NCI-H69 (cell line): ENCODE data around the gene MYH10.

ENCODE experiments used
- DNase-seq: peaks from one replicate; lab custom pipeline; 2025; lab: John Stamatoyannopoulos, UW

The MYH10 gene

DNA sequence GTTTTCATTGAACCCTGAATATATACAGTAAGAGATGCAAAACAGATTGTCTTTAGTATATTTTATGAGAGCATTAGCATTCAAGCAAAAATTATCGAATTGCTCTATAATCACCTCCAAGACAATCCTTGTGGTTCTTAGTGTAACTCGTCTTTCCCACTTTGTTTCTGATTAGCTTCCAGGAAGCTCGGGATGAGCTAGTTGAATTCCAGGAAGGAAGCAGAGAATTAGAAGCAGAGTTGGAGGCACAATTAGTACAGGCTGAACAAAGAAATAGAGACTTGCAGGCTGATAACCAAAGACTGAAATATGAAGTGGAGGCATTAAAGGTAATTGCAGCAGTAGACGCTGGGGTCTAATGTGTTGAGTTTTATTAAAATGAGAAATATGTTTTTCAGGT is 185.0 kb downstream of the MYH10 start:
- no peak for DNase-seq

DNA sequence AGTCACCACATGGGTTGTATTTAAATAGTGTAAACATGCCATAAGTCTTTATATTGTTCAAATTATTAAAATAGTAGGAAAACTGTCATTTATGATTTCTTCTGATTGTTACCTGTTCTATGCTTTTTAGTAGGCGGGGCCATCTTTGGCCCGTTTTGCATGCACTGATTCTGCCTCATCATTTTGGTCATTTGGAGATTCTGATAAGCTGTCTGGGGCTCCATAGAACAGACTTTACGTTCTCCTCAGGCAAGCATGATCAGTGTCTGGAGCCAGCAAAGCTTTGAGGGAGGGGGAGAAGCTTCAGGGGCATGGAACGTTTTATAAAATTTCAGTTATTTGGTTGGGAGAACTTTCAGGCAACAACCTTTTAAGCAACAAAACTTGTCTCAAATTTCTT is 186.0 kb downstream of the MYH10 start:
- DNase-seq: no peak

DNA sequence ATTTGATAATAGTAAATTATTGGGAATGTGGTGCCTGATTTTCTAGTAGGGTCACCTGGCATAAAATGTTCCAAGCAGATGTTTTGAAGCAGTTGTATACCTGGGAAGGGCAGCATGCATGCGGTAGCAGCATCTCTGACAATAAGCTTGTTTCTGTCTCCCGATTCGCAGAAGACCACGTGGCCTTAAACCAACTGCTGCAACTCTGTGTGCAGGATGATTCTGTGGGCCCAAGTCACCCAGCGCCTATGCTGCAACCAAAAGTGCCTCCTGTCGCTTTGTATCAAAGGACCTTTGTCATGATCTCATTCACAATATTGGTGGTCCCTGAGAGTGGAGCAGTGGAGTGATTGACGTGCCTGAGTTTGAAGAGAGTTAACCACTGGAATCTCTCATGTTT is 186.8 kb downstream of the MYH10 start:
- no peak for DNase-seq

DNA sequence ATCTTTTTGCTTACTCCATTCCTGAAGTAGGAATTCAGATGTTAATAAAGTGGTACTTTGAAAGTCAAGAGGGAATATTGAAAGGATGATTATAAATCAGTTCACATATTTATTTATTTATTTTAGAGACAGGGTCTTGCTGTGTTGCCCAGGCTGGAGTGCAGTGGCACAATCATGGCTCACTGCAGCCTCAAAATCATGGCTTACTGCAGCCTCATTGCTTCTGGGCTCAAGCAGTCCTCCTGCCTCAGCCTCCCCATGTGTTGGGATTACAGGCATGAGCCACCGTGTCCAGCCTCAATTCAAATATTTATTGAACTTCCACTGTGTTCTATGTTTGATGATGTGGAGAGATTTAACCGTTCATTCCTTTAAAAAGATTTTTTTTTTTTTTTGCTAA is 188.2 kb downstream of the MYH10 start:
- no peak for DNase-seq

DNA sequence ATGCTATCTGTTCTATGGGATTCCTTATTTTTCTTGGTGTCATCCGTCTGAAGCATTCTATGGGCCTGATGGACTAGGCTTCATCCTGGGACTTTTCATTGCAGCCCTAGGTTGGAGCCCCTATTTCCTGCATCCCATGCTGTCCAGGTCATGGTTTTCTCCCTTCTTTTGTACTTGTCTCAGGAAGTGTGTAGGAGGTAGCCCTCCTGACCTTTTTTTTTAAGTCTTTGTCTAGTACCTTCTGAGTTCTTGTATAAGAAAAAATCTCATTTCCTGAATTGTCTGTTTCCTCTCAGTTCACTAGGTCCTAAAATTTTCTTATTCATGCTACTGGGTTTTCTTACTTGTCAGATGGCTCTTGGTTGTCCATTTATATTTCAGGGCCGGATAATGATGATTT is 188.8 kb downstream of the MYH10 start:
- DNase-seq: no peak

DNA sequence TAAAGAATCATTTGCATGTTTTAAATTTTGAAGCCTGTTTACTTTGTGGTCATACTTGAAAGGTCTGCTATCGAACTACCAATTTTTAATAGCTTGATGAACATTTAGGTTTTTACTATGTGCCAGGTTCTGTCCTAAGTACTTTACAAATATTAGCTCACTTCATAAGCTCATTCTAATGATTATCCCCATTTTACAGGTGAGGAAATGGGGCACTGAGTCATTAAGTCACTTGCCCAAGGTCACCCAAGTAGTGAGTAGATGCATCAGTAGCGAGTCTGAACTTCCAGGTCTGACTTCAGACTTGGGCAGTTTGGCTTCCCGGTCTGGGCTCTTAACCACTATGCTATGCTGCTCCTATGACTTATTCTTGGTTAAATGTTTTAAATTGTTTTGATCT is 190.8 kb downstream of the MYH10 start:
- no peak for DNase-seq

DNA sequence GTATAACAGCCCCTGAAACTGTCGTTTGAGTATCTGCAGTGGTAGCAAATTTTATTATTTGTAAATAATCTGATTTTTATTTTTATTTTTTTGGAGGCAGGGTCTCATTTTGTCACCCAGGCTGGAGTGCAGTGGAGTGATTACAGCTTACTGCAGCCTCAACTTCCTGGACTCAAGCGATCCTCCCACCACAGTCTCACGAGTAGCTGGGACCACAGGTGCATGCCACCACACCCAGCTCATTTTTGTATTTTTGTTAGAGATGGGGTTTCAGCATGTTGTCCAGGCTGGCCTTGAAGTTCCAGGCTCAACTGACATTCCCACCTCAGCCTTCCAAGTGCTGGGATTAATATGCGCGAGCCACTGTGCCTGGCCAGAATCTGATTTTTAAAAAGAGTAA is 192.1 kb downstream of the MYH10 start:
- DNase-seq: no peak

DNA sequence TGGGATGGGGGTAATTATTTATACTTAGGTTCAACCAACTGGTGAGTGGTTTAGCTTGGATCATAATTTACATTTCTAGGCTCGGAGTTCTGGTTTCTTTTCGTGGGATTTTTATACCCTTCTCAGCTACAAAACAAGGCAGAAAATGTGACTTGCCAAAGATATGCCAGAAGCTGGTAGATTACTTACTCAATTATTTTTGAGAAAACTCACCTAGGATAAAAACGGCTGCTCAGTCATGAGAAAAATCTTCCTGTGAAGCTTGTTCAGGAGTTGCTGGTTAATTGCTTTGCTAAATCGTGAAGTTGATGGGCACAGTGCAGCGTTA is 193.7 kb downstream of the MYH10 start:
- no peak for DNase-seq

DNA sequence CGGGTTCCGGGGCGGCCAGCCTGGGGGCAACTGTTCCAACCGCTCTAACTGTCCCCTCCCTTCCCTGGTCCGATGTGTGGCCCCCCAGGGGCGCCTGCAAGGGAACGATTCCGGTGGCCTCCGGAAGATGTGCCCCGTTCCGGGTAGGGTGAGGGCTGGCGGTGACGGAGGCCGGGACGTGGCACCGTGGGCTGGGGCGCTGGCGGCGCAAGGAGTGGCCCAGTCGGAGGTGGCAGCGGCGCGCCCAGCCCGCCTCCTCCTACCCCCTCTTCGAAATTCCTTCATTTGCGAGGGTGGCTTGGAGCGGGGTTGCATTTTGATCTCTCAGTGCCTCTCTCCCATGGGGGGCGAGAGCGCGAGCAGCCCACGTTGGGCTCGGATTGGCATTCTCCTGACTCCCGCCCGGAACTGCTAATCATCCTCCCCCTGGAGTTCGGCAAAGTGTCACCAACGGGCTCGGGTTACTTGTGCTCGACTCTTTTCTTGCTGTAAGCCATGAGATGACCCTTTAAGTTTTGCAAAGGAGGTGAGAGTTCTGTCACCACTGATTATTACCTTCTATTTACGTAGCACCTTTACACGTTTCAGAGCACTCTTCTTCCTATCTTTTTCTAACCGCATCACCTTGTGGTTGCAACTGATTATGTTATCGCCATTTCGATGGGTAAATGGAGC is 194.2 kb downstream of the MYH10 start:
- peak; percentile 59 for DNase-seq

DNA sequence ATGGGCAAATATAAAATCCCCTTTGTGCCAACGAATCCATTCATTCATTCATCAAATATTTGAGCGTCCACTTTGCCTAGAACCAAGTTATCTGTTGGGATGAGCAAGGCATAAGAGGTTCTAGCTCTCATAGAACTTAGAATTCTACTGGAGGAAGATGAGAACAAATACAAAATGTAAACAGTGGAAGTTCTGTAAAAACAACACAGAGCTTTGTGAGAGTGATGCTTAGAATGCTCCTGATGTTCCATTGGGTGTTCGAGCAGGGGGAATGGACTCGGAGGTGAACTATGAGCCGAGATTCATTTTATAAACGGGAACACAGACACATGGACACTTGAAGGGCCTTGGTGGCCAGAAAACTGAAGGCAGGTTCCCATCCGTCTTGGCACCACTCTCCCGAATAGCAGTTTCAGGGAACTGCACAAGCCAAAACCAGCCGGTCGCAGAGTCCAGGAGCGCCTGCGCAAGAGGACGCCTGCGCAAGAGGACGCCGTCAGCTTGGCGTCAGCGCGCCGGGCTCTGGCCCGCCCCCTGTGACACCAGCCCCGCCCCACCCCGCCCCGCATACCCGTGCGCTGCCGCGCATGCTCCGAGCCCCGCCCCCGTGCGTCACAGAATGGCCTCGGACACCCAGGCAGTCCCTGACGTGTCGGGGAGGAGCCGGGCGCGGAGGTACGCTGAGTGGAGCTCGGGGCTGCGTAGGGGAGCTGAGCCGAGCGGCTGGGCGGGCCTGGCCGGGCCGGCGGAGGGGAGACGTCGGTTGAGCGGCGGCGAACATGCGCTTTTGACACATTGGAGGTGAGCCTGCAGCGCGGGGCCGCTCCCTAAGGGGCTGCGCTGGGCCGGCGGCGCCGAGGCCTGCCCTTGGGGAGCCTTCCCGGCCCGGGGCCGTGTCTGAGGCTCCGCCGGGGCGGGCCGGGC is 195.0 kb downstream of the MYH10 start, which contains the start of gene NDEL1:
NDEL1 (plus strand) TSS at position 640 of the 924 bp plus-strand sequence. CDS start 8,388 bp downstream, outside the sequence.
- peak; percentile 95 for DNase-seq

DNA sequence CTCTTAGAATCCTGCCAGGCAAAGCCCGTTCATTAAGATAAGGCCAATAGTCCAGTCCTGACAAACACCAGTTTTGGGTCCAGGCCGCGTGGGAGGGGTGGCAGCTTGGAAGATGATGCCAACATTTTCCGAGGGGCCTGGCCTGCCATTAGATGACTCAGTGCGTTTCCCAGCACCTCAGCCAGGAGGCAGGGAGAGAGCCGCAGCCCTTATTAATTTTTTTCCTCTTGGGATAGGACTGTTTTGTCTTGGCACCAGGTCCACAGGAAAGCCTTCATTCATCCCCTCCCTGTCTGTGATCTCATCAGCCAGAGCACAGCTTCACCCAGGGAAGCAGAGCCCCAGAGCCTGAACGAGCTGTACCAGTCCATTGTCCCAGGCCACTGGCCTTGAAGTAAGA is 199.6 kb downstream of the MYH10 start:
- DNase-seq: no peak

DNA sequence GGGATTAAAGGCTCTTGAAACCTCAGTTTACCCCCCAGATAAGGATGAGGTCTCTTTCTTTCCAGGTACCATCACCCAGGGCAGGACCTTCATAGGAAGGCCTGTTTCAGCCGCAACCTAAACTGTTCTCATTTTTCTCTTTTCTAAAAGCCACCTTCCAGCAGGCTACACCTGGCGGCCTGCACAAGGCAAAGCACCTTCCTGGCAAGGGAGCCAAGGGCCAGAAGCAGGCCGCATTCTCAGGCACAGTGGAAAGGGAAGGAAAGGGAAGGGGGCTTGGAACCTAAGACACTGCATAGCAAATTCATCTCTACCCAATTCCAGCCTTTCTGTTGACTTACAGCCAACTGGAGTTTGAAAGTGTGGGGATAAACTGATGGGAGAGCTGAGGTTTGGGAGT is 203.7 kb downstream of the MYH10 start:
- no peak for DNase-seq

DNA sequence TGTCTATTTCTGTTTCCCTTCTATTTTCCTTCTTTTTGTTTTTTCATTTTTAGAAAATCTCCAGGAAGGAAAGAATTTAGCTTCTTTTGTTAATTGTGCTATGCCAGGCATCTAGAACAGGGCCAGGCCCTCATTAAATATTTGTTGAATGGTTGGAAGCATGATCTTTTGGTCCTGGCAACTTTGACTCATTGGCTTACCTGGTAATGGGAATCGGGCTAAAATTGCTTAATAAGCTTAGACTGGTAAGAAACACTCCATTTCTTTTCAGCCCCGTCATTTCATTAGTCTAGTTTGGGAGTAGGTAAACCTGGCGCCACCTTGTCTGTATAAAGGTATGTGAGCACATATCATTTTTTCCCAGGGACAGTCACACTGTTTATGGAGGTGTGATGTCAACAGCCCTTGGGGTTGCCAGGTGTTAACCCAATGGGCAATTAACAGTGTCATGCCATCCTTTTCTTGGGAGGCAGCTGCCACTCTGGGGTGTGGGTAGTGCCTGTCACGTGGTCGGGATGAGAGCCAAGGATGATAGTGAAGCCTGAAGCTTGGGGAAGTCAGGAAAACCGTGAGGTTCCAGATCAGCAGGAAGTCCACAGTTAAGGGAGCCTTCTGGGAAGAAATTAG is 204.3 kb downstream of the MYH10 start:
- peak; percentile 16 for DNase-seq
